ENCODE data around the gene RPS6KA6. TPM values are rescaled to one million over a fixed set of nuclear protein-coding genes. Genes with fewer than 3 reads are reported as not detected.

Gene RPS6KA6
- total RNA-seq: 1 to 10 TPM; 2.1 to 2.2 TPM
- long read RNA-seq: 0 reads

DNA sequence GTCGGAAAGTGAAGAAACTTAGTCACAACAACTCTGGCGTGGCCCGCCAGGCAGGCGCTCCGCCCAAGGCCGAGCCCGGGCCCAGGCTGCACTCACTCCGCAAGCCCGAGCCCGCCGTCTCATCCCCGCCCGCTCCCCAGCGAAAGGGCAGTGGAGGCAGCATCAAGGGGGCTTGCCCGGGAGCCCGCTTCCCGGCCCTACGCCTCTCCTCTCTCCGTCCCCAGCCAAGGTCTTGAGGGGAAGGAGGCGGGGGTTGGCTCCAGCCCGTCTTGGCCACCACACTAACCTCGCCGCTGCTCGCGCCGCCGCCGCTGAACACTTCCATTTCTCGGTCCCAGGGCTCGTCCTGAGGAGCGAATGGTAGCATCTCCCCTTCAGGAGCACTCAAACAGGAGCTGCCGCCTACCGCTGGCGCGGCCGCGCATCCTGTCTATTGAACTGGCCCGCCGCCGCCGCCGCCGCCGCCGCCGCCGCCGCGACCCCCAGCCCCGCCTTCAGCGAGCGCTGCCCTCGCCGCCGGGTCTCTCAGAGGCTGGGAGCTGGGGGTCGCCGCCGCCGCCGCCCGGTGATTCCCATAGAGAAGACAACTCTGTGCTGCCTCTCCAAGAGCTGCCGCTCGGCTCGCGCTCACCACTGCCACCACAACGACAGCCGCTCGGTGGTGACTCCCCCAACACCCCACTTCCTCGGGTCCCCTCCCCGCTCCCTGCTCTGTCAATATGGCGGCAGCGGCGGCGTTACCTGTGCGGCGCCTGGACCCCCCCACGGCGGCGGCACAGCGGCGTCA lies at the start of gene RPS6KA6:
Gene RPS6KA6 (minus strand): TSS at position 667 of the 787 bp plus-strand sequence. CDS start 300 bp downstream, at position 367.
- intact Hi-C loops (cut with DNase I): loop anchor here in 1 of 2 donors (5.0 kb wide), 1 partner anchor 85 kb away; no protein-coding TSS in a partner anchor
- ATAC-seq (peak; percentile 69 to 90), DNase-seq (peak; percentile 30)

DNA sequence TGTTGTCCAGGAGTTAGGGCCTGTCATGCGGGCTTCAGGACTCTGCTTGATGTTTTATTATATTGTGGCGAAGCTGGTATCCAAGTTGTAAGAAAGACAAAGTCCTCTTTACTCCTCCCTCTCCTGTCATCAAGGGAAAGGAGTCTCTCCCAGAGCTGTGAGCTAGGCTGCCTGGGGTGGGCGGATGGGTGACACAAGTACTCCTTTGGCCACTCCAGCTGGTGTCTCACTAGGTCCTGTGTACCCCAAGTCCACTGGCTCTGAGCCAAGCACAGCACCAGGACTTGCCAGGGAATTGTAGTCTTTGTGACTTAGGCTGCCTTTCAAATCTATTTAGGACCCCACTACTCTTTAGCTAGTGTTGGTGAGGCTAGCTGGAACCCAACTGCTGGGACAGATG lies 36.7 kb upstream of the RPS6KA6 start:
- intact Hi-C loops (cut with DNase I): no loop called here
- DNase-seq: no peak
- ATAC-seq: no peak

DNA sequence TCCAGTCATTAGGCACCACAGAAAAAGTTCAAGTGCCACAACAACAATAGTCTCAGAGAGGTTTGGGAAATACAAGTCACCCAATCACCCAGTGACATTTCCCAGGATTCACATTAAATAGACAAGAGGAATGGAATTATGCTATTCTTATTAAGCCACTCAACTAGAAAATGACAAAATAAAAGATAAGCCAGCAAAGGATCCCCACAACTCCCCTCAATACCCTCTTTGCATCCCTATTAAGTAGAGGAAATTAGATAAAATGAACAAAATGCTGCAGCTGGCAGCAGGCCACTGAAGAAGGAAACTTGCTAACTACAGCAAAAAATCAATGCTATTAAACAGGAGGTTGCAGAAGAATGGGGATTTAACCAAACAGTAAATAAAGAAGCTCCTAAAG lies 35.3 kb upstream of the RPS6KA6 start:
- intact Hi-C loops (cut with DNase I): no loop called here
- DNase-seq (no peak), ATAC-seq (no peak)

DNA sequence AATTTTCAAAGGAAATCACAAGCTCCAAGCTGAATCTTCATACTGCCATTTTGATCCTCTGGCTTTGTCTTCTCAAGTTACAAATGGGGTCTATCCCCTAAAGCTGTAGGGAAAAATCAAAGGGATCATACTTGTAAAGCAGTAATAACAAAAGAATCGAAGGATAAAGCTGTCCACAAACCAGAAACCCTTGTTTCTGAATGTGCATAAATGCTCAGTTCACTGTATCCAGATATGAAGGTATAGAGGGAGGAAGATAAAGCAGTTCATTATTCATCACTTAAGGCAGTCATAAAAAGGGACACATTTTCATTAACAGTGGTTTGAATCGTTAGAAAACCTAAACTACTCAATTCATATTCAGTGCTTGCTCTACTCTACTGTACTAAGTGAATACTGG lies 33.2 kb upstream of the RPS6KA6 start:
- intact Hi-C loops (cut with DNase I): no loop called here
- DNase-seq: no peak
- ATAC-seq: no peak

DNA sequence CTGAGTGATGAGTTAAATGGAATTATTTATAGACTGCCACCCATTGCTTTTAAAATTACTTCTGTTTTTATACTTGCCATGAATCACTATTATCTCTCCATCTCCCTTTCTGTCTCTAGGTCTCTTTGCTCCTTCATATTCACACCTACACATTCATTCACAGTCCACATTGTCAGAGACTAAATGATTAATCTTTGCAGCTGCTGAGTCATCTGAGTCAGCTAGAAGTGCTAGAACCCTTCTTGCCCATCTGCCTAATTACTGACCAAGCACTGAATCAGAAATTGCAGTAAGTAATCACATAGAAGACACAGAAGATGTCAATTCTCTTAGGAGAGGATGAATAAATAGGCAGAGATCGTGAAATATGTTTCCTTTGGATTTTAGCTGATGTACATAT lies 31.6 kb upstream of the RPS6KA6 start:
- ATAC-seq: no peak
- no peak for DNase-seq
- intact Hi-C loops (cut with DNase I): no loop called here

DNA sequence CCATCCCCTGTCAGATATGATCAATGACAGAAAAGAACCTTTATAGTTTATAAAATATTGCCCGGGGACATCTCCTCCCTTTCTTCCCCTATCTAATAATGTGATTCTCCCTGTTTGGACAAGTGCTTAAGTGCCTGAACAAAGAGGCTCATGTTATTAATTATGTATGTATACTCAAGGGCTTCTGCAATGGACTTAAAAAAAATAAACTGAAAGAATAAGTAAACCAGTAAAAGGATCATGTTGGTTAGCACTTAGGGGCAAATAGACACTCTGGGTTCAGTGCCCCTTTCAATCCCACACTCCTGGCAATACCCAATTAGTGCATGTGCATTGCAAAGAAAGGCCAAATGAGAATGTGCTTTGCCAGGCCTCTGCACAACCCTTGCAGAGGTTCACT lies 30.7 kb upstream of the RPS6KA6 start:
- no peak for ATAC-seq
- DNase-seq: no peak
- intact Hi-C loops (cut with DNase I): no loop called here

DNA sequence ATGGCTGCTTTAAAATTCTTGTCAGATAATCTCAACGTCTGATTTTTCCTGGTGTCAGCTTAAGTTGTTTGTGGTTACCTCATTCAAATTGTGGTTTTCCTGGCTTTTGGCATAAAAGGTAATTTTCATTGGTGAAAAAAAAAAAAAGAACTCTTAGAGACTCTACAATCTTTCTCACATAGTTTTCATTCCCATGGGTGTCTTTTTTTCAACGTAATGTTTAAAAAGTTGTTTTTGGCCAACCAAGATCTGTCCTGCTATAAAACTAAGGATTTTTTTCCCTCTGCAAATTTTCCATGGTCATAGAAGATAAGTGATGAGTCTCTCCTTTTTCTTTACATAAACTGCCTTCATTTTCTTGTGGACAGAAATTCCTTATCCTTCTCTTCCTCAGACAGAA lies 28.9 kb upstream of the RPS6KA6 start:
- intact Hi-C loops (cut with DNase I): no loop called here
- no peak for DNase-seq
- no peak for ATAC-seq

DNA sequence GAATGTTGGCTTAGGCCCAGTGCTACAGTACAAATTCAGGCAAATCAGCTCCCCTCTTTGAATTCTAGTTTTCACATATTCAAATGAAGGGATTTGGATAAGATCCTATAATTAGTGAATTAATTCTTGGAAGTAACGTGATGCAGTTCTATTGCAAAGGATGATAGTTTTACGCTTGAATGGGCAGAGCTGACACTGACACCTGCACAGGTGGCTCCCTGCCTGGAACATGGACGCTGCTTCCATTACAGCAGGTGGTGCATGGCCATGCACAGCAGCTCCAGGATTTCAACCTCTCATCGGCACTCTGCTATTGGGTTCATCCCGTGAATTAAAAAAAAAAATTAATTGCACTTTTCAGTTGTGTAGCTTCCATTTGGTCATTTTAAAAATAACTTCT lies 28.4 kb upstream of the RPS6KA6 start:
- ATAC-seq: no peak
- intact Hi-C loops (cut with DNase I): no loop called here
- no peak for DNase-seq

DNA sequence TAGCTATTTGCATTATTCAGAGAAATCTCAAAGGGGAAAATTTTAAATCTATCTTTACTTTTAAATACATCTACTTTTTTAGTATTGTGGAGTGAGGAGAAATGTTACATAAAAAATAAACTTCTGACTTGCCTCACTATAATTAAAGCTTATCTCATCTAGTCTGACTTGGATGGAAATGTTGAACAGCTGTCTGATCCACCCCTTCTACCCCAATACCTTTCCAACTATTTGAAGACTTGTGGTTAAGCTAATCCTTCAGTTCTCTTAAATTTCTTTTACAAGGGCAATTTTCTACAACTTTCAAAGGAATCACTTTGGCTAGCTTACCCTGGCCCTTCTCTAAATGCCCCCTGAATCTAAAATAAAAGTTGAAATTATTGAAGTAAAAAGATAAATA lies 17.3 kb upstream of the RPS6KA6 start:
- intact Hi-C loops (cut with DNase I): no loop called here
- no peak for ATAC-seq

DNA sequence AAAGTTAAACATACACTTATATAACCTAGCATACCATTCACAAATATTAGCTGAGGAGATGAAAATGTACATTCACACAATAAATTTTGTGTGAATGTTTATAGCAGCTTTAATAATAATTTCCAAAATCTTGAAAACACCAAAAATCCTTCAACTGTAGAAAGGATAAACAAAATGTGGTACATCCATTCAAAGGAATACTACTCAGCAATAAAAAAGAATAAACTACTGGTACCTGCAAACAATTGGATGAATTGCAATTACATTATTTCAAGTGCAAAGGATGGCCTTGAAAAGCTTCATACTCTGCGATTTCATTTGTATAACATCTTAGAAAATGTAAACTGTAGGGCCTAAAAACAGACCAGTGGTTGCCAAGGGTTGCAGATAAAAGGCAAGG lies 11.7 kb upstream of the RPS6KA6 start:
- intact Hi-C loops (cut with DNase I): no loop called here
- DNase-seq: no peak
- no peak for ATAC-seq

More for the DNA sequence above, 17.3 kb upstream of the RPS6KA6 start:
- DNase-seq: no peak

DNA sequence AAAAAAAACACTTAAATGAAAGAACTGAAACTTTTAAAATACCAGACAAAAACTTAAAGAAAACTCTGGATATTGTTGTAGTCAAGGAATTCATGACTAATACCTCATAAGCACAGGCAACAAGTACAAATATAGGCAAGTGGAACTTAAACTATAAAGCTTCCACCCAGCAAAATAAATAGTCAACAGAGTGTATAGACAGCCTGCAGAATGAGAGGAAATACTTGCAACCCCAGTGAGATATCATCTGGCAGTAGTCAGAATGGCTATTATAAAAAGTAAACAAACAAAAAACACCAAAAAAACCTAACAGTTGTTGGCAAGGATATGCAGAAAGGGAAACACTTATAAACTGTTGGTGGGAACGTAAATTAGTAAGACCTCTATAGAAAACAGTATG lies 9.6 kb upstream of the RPS6KA6 start:
- DNase-seq: no peak
- ATAC-seq: no peak
- intact Hi-C loops (cut with DNase I): no loop called here

DNA sequence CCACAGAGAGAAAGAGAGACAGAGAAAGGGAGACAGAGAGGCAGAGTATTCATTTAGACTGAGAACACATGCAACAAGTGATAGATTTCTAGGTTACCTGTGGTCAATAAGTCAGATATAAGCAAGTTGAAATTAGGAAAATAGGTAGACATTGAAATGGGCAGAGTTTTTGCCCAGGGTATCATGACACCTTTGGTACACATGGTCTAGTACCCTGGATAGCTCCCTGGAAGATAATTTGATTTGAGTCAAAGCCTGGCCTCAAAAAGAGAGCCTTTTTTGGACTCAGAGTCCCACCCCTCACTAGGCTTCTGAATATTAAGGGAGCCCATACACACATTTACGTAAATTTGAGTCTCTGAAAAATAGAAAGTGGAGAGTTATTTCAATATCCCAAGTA lies 4.0 kb upstream of the RPS6KA6 start:
- ATAC-seq (no peak), DNase-seq (no peak)
- intact Hi-C loops (cut with DNase I): no loop called here

DNA sequence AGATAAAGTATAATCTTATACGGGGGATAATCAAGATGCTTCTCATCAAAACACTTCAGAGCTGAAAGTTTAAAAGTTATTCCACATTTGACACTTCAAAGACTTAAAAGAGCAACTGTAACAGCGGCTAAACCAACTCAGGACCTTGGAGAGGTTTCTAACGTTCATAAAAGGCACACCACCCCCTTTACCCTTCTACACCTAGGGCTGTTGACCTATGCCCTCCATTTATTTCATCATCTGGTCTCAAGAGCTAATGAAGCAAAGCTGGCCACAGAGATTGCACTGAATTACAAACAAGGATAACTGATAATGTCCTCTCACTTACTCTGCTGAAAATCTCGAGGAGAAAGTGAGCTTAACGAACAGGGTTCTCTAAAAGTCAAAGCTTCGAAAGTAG lies 1.1 kb upstream of the RPS6KA6 start:
- no peak for ATAC-seq
- intact Hi-C loops (cut with DNase I): loop anchor here in 1 of 2 donors (5.0 kb wide), 1 partner anchor 87 kb away; no protein-coding TSS in a partner anchor
- DNase-seq: no peak

DNA sequence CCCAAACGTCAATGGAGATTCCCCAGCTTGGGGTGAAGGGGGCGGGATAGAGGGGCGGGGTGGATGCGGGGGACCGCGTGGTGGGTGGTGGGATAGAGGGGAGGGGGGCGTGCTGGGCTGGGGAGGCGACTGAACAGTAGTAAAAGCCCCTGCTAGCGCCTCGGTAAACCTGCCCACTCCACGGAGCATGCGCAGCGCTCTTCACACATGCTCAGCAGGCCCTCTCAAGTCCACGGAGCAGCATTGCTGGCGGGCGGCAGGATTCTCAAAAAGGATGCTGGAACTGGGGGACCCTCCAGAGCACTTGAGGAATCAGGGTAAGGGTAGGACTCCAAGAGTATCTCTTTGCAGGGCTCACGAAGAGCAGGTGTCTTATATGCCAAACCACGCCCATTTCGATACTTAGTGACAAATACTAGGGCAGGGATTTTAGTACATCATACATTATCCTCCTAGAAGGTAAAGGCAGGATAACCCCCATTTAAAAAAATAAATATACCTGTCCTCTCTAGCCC lies 378 bp upstream of the RPS6KA6 start:
- ATAC-seq (peak; percentile 87 to 95), DNase-seq (peak; percentile 58)
- intact Hi-C loops (cut with DNase I): loop anchor here in 1 of 2 donors (5.0 kb wide), 1 partner anchor 86 kb away; no protein-coding TSS in a partner anchor

DNA sequence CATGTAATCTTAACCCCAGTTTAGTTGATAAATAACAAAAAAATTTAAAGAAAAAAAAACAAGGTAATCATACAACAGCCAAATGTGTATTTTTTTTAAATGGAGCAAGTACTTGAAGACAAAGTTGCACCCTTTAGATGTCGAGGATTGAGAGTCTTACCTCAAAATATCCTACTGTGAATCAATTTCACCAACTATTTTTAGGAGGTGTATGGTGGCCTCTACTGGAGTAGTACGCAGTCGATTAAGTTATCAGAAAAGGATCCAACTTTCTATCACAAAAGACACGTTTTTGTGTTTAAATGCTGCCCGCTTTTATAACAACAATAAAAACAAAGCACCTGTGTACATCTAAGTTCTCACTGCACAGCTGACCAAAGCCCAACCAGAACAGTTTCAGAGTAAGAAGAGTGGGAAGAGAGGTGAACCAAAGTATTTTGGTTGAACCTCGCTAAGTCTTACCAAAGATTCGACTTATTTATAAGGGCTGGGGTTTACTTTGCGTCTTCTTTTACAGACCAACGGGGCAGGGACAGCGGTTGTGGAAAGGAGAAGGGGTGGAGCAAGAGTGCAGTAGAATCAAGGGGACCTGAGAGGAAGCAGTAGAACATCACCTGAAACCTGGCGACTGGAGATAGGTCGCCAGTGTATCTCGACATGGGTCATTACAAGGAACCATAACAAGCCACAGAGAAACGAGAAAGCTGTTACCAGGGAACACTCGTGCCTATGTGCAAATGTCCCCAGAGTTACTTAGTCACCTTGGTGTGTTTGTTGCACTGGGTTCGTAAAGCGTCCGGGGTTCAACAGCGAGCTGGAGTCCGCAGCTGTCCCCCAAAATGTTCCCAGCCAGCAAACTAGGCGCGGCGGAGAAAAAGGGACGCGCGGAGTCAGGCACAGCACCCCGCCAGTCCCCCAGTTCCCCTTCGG lies 1.1 kb downstream of the RPS6KA6 start:
- intact Hi-C loops (cut with DNase I): loop anchor here in 1 of 2 donors (5.0 kb wide), 1 partner anchor 85 kb away; no protein-coding TSS in a partner anchor
- ATAC-seq: no peak
- no peak for DNase-seq

DNA sequence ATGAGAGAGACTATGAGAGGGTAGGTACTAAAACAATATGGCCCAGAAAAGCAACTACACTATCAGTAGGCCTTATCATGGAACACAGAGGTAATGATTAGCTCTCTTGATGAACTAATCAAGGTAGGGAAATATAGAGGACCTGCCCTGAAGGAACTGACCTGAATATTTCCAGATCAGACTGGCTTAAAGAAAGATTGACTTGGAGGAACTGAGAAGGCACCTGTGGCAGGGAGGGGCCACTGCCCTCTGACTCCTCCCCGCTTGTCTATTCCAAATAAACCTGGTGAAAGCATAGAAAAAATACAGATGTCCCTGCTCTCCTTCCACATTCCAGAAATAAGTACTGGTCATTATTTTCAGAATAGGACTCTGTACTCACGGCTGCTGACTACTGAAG lies 5.5 kb downstream of the RPS6KA6 start:
- ATAC-seq (no peak), DNase-seq (no peak)
- intact Hi-C loops (cut with DNase I): no loop called here

DNA sequence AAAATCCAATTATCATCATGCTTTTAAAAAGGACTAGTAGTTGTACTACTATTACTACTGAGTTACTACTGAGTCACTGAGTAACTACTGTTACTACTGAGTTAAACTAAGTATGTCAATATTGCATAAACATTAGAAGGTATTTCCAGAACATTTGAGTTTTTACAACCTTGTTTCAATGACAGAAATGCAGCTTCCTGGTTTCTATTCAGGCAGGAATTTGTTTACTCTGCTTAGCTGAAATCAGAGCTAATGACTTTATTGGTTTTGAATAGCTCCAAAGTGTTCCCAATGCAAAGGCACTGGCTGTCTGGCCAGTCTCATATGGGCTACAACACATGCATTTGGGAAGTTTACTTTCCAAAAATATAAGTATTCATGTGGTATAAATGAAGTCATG lies 12.0 kb downstream of the RPS6KA6 start:
- DNase-seq (no peak), ATAC-seq (no peak)
- intact Hi-C loops (cut with DNase I): no loop called here

DNA sequence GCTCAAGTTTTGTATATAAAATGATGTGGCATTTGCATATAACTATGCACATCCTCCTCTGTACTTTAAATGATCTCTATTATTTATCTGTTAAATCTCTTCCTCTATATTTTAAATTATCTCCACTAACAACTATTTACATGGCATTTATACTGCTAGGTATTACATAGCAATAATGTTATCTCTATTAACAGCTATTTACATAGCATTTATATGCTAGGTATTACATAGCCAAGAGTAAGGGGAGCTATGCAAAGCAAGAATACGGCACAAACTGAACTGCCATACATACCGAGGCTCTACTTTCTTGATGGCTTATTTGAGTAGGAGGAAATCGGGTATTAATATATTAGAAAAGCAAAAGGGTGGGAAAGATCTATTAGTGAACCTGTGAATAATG lies 12.7 kb downstream of the RPS6KA6 start:
- DNase-seq (no peak), ATAC-seq (no peak)
- intact Hi-C loops (cut with DNase I): no loop called here

DNA sequence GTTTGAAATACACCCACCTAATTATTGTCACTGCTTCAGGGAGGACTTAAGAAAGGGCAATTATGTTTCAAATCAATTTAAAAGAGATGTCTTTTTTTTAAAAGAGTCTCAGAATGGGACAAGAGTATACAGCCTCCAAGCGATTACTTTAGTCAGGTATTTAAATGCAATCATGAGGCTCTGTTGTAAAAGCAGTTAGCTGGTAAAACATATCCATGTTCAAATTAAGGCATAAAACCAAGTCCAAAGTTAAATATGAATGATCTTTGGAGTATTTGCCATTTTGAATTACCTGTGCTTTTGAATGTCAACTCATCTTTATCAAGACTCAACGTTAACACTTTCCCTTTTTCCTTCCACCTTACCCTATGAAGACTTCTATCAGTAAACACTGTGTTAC lies 13.7 kb downstream of the RPS6KA6 start:
- intact Hi-C loops (cut with DNase I): no loop called here
- DNase-seq (no peak), ATAC-seq (no peak)

DNA sequence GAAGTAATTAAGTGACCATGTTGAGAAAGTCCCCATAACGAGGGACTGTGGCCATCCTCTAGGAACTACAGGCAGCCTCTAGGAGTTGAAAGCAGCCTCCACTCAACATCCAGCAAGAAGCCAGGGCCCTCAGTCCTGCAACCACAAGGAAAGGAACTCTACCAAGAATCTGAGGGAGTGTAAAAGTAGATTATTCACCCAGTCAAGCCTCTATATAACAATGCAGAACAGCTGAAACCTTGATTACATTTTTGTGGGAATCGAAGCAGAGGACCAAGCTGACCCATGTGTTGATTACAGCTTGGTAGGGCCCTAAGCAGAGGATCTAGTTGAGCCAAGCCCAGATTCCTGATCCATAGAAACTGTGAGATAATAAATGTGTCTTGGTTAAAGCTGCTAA lies 17.1 kb downstream of the RPS6KA6 start:
- no peak for ATAC-seq
- no peak for DNase-seq
- intact Hi-C loops (cut with DNase I): no loop called here

Data from left cardiac atrium (tissue), 4 donors.